ENCODE results near the gene FGD5. TPM values are rescaled to one million over a fixed set of nuclear protein-coding genes. Genes with fewer than 3 reads are reported as not detected.

FGD5 gene
- total RNA-seq, 6 experiments from 2014 or later: not detected

GRCh38 chr3:14789640-14790285 lies 29.0 kb upstream of the FGD5 start:
- H3K4me1 Mint-ChIP-seq (ENCODE audit: low read depth): peaks cover 7% of the 10 kb centered on the region
- H3K27ac Mint-ChIP-seq: no peak overlapping the region
- peak overlapping the region; percentile 41; the same call in 1 of the 2 replicates for H3K4me3 Mint-ChIP-seq
- no peaks in the 10 kb centered on the region for H3K36me3 Mint-ChIP-seq (ENCODE audit: low read depth)
- DNase-seq: no peak
- TF ChIP-seq CTCF (IDR thresholded peaks at IDR 0.05): no peak
- H3K9me3 Mint-ChIP-seq: no peaks in the 10 kb centered on the region
- peaks cover 38% of the 10 kb centered on the region for H3K27me3 Mint-ChIP-seq (ENCODE audit: insufficient read depth)

GRCh38 chr3:14791343-14791945 lies 27.3 kb upstream of the FGD5 start:
- Mint-ChIP-seq H3K4me1 (ENCODE audit: low read depth) (peaks cover 7% of the 10 kb centered on the region), H3K9me3 (no peaks in the 10 kb centered on the region), H3K4me3 (no peak overlapping the region), H3K27me3 (ENCODE audit: insufficient read depth) (peaks cover 35% of the 10 kb centered on the region), H3K27ac (no peak overlapping the region), H3K36me3 (ENCODE audit: low read depth) (no peaks in the 10 kb centered on the region)
- peak; percentile 23 for DNase-seq
- peak; percentile 80 for TF ChIP-seq CTCF (IDR thresholded peaks at IDR 0.05)

GRCh38 chr3:14792691-14793121 lies 26.1 kb upstream of the FGD5 start:
- DNase-seq: no peak
- Mint-ChIP-seq H3K27me3 (ENCODE audit: insufficient read depth) (peaks cover 37% of the 10 kb centered on the region), H3K4me1 (ENCODE audit: low read depth) (peaks cover 7% of the 10 kb centered on the region), H3K27ac (no peak overlapping the region), H3K4me3 (no peak overlapping the region), H3K36me3 (ENCODE audit: low read depth) (no peaks in the 10 kb centered on the region), H3K9me3 (no peaks in the 10 kb centered on the region)
- no peak for TF ChIP-seq CTCF (IDR thresholded peaks at IDR 0.05)

GRCh38 chr3:14793126-14793857 lies 25.5 kb upstream of the FGD5 start:
- Mint-ChIP-seq H3K9me3 (no peaks in the 10 kb centered on the region), H3K27me3 (ENCODE audit: insufficient read depth) (peaks cover 37% of the 10 kb centered on the region), H3K4me1 (ENCODE audit: low read depth) (peaks cover 7% of the 10 kb centered on the region), H3K36me3 (ENCODE audit: low read depth) (no peaks in the 10 kb centered on the region), H3K27ac (no peak overlapping the region), H3K4me3 (no peak overlapping the region)
- no peak for TF ChIP-seq CTCF (IDR thresholded peaks at IDR 0.05)
- DNase-seq: no peak

GRCh38 chr3:14793858-14794234 lies 24.9 kb upstream of the FGD5 start:
- no peak for DNase-seq
- TF ChIP-seq CTCF (IDR thresholded peaks at IDR 0.05): no peak
- Mint-ChIP-seq H3K4me3 (no peak overlapping the region), H3K9me3 (no peaks in the 10 kb centered on the region), H3K36me3 (ENCODE audit: low read depth) (no peaks in the 10 kb centered on the region), H3K27me3 (ENCODE audit: insufficient read depth) (peaks cover 38% of the 10 kb centered on the region), H3K27ac (no peak overlapping the region), H3K4me1 (ENCODE audit: low read depth) (peaks cover 7% of the 10 kb centered on the region)

All from HFFc6 (cell line).